Naive B cell (primary cell): ENCODE results near the gene KHSRP. TPM values are rescaled to one million over a fixed set of nuclear protein-coding genes. Genes with fewer than 3 reads are reported as not detected.
A peak's percentile ranks its signal among the peaks of the same experiment; 100 is the strongest.
"Not testable (repeated sequence)": the region's sequence is repeated elsewhere in the genome, so short reads cannot be mapped to it uniquely, and the experiment has no call there.

Experiments
- ATAC-seq, 2 donors: fragments of 150-1000 bp; cut with Tn5 transposase; 2 replicates each; pipeline ENCODE4 v1.10.0; 2021; ENCODE audit warnings: low read depth in 2 of 2, mild to moderate bottlenecking in 2 of 2, moderate library complexity in 2 of 2
- DNase-seq: peaks from one replicate; pipeline ENCODE4 v3.0.0; 2022
- H3K27ac Mint-ChIP-seq, 6 donors: one replicate each; pipeline ENCODE4 v1.8.0; 2020 to 2022; ENCODE audit warnings: mild to moderate bottlenecking in 6 of 6, mixed read lengths in 6 of 6, moderate library complexity in 5 of 6, inconsistent platforms in 2 of 6
- H3K27me3 Mint-ChIP-seq, 3 donors: one replicate each; pipeline ENCODE4 v1.8.0; 2021 to 2022; ENCODE audit warnings: mixed read lengths in 3 of 3, mild to moderate bottlenecking in 1 of 3
- H3K36me3 Mint-ChIP-seq, 2 donors: one replicate each; pipeline ENCODE4 v1.8.0; 2020 to 2022; ENCODE audit warnings: mixed read lengths in 2 of 2, inconsistent platforms in 1 of 2, mild to moderate bottlenecking in 1 of 2
- H3K4me1 Mint-ChIP-seq, 3 donors: one replicate each; pipeline ENCODE4 v1.8.0; 2020 to 2022; ENCODE audit warnings: mixed read lengths in 3 of 3, inconsistent platforms in 1 of 3, mild to moderate bottlenecking in 1 of 3, moderate library complexity in 1 of 3
- H3K4me3 Mint-ChIP-seq, 8 donors: one replicate each; pipeline ENCODE4 v1.8.0; 2020 to 2022; ENCODE audit warnings: mild to moderate bottlenecking in 8 of 8, mixed read lengths in 8 of 8, moderate library complexity in 8 of 8, inconsistent platforms in 2 of 8
- H3K9me3 Mint-ChIP-seq, 7 donors: one replicate each; pipeline ENCODE4 v1.8.0; 2020 to 2022; ENCODE audit warnings: mixed read lengths in 7 of 7, mild to moderate bottlenecking in 5 of 7, inconsistent platforms in 2 of 7, moderate library complexity in 1 of 7
- polyA plus RNA-seq, 6 donors: library from polyadenylated mRNA; unstranded; fragments of 300-500 nt; fragmentation: Illumina TruSeq; gene quantifications; one replicate each; pipeline ENCODE4 v1.2.3, GENCODE V29; 2021; ENCODE audit warnings: low read depth in 6 of 6

Gene KHSRP
- polyA plus RNA-seq, 6 donors from 2014 or later: 12.1 to 26.3 (median 20.6) TPM

DNA sequence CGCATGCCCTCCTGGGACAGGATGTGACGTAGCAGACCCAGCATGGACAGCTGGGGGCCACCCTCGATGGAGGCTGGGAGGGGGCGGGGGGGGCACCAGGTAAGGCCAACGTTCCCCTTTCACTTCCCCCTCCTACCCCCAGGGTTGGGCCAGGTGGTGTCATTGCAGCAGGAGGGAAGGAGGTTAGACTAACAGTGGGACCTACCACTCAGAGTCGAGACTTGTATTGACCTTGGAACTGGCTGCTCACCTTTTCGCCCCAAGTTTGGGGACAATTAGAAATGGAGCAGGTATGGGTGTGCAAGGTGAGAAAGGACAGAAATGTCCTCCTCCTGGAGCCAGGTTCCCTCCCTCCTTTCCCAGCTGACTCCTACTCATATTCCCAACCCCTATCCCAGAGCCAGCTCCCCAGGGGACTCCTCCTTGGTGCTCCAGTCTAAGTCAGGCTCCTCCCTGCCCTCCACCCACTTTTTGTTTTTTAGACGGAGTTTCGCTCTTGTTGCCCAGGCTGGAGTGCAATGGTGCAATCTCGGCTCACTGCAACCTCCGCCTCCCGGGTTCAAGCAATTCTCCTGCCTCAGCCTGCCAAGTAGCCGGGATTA is 17.6 kb upstream of the KHSRP start:
- Mint-ChIP-seq H3K36me3 (peaks cover 7 to 10% of the 10 kb centered on the region in 2 donors), H3K4me3 (no peak overlapping the region), H3K27ac (no peak overlapping the region), H3K4me1 (peaks cover 0 to 3% (median 0%) of the 10 kb centered on the region in 3 donors), H3K27me3 (peaks cover 0 to 9% (median 0%) of the 10 kb centered on the region in 3 donors), H3K9me3 (peaks cover 0 to 5% (median 1%) of the 10 kb centered on the region in 7 donors)
- ATAC-seq (no peak), DNase-seq (no peak)

DNA sequence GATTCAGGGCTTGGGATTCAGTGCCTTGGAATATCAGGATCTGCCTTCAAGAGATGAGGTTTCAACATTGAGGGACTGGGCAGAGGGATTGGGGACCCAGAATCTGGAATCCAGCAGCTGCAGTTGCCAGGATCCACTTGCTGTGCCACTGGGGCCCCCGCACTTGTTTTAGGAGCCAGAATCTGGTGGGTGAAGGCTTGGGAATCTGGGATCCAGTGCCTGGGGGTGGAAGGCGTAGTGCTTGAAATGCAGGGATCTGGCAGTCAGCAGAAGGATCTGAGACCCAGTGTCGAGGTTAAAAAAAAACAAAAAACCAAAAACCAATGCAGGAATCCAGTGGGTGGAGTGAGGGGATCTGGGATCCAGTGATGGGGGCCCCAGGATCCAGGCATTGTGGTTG is 16.3 kb upstream of the KHSRP start:
- H3K27me3 Mint-ChIP-seq: peaks cover 0 to 9% (median 0%) of the 10 kb centered on the region in 3 donors
- H3K36me3 Mint-ChIP-seq: peaks cover 0 to under 1% of the 10 kb centered on the region in 2 donors
- H3K27ac Mint-ChIP-seq: peak overlapping the region in 2 of 6 donors; percentile 24 to 30
- H3K4me1 Mint-ChIP-seq: peaks cover 0 to 3% (median 0%) of the 10 kb centered on the region in 3 donors
- no peak for ATAC-seq
- H3K9me3 Mint-ChIP-seq: peaks cover 0 to 2% (median 0%) of the 10 kb centered on the region in 7 donors
- no peak for DNase-seq
- no peak overlapping the region for H3K4me3 Mint-ChIP-seq

DNA sequence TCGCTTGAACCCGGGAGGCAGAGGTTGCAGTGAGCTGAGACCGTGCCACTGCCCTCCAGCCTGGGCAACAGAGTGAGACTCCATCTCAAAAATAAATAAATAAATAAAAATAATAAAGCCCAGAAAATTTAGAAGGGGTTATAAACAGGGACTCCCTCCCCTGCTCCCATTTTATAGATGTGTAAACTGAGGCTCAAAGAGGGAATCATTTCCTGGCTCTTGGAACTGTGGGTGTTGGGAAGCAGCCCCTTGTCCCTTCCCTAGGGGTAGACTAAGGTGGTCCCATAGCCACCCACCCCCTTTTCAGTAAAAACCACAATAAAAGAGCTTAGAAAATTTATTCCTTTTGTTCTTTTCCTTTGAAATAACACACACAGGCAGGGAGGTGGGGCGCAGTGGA is 15.1 kb upstream of the KHSRP start:
- Mint-ChIP-seq H3K27ac (no peak overlapping the region), H3K4me3 (no peak overlapping the region), H3K4me1 (peaks cover 0 to 3% (median 0%) of the 10 kb centered on the region in 3 donors), H3K9me3 (peaks cover 0 to 1% (median 0%) of the 10 kb centered on the region in 7 donors), H3K27me3 (peaks cover 0 to 9% (median 0%) of the 10 kb centered on the region in 3 donors), H3K36me3 (no peaks in the 10 kb centered on the region)
- DNase-seq: no peak
- no peak for ATAC-seq

DNA sequence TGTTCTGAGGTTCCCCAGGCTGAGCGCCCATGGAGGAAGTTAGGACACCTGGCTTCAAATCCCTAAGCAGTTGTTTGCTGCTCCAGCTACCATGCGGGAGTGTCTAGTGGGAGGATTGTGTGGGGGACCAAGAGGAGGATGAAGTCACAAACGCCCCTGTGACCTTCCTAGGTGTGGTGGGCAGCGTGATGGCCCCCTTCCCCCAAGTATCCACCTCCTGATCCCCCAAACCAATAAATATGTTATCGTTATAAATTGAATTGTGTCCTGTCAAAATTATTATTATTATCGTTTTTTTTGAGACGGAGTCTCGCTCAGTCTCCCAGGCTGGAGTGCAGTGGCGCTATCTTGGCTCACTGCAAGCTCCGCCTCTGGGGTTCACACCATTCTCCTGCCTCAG is 9.1 kb upstream of the KHSRP start, which contains the start of gene SLC25A41:
Gene SLC25A41 (minus strand): TSS at position 101 of the 400 bp plus-strand sequence. CDS start 70 bp downstream, at position 31.
- no peak within 1 kb of the TSS for H3K27ac Mint-ChIP-seq
- peak within 1 kb of the TSS in 1 of 8 donors; percentile 15 for H3K4me3 Mint-ChIP-seq
- DNase-seq (no peak), ATAC-seq (no peak)
- peaks cover 0 to 9% (median 5%) of the 10 kb centered on the region in 3 donors for H3K4me1 Mint-ChIP-seq
- peaks cover 0 to 2% (median 0%) of the 10 kb centered on the region in 7 donors for H3K9me3 Mint-ChIP-seq
- no peaks in the 10 kb centered on the region for H3K36me3 Mint-ChIP-seq
- H3K27me3 Mint-ChIP-seq: peaks cover 0 to 15% (median 8%) of the 10 kb centered on the region in 3 donors

DNA sequence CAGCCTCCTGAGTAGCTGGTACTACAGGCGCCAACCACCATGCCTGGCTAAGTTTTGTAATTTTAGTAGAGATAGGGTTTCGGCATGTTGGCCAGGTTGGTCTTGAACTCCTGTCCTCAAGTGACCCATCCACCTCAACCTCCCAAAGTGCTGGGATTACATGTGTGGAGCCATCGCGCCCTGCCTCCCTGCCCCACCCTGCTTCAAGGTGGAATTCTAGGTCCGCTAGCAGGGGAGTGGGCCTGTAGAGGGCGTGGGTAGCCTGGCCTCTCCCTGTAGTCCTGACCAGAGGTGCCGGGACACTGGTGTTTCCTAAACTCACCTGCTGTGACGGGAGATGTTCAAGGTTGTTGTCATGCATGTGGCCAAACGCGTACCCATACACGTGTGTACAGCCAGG is 8.6 kb upstream of the KHSRP start:
- no peaks in the 10 kb centered on the region for H3K36me3 Mint-ChIP-seq
- no peak overlapping the region for H3K4me3 Mint-ChIP-seq
- H3K9me3 Mint-ChIP-seq: peaks cover 0 to 2% (median 0%) of the 10 kb centered on the region in 7 donors
- no peak for ATAC-seq
- peaks cover 0 to 10% (median 8%) of the 10 kb centered on the region in 3 donors for H3K27me3 Mint-ChIP-seq
- peaks cover 0 to 9% (median 5%) of the 10 kb centered on the region in 3 donors for H3K4me1 Mint-ChIP-seq
- no peak for DNase-seq
- H3K27ac Mint-ChIP-seq: no peak overlapping the region

DNA sequence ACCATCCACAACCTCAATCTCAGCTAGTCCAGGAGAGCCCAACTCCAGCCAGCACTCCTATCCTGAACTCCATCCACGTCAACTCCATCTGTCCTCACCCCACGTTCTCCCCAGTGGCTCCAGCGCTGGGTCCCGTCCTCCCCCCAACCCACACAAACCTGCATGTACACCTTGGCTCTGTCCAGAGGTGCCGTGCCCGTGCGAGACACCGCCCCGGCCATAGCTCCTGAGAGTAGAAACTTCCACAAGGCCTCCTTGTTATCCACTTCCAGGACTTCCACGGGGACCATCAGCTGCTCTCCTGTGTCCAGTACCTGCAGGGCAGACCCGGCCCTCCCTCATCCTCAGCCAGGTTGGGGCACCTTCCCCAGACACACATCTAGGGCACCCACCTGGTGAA is 7.3 kb upstream of the KHSRP start:
- peak overlapping the region in 1 of 8 donors; percentile 2 for H3K4me3 Mint-ChIP-seq
- ATAC-seq: no peak
- peaks cover 0 to 15% (median 8%) of the 10 kb centered on the region in 3 donors for H3K27me3 Mint-ChIP-seq
- H3K36me3 Mint-ChIP-seq: no peaks in the 10 kb centered on the region
- peaks cover 0 to 9% (median 5%) of the 10 kb centered on the region in 3 donors for H3K4me1 Mint-ChIP-seq
- peak overlapping the region in 1 of 6 donors; percentile 73 for H3K27ac Mint-ChIP-seq
- H3K9me3 Mint-ChIP-seq: peaks cover 0 to 2% (median 0%) of the 10 kb centered on the region in 7 donors
- DNase-seq: no peak

DNA sequence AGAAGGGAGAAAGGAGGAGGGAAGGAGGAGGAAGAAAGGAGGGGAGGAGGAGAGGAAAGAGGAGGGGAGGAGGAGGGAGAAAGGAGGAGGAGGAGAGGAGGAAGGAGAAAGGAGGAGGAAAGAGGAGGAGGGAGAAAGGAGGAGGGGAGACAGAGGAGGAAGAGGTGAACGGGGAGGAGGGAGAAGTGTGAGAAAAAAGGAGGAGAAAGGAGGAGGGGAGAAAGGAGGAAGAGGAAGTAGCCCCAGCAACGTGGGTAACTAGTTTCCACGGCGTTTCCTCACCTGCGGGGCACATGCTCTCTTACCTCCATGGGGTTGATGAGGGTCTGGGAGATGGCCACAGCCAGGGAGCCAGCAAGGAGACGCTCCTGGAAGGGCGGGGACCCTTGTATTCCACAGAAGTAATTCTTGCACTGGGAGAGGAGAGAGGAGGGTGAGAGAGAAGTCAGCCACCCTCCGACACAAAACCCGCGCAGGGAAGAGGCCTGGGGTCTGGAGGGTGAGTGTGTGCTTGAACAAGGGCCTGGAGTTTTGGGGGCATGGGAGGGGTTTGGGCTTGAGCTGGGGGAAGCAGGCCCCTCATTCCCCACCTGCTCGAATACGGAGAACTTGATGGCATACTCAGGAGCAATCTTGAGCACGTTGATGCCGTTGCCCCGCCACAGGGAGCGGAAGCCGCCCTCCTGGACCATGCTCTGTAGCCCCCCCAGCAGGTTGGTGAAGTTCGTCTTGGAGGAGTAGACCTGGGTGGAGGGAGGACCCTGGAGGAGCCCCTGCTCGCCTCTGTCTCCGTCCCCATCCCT is 5.0 kb upstream of the KHSRP start:
- no peak for DNase-seq
- H3K27ac Mint-ChIP-seq: no peak overlapping the region
- H3K36me3 Mint-ChIP-seq: no peaks in the 10 kb centered on the region
- H3K4me1 Mint-ChIP-seq: peaks cover 10 to 20% (median 14%) of the 10 kb centered on the region in 3 donors
- H3K9me3 Mint-ChIP-seq: peaks cover 0 to 4% (median 0%) of the 10 kb centered on the region in 7 donors
- H3K4me3 Mint-ChIP-seq: no peak overlapping the region
- ATAC-seq: no peak
- H3K27me3 Mint-ChIP-seq: peaks cover 0 to 15% (median 8%) of the 10 kb centered on the region in 3 donors

DNA sequence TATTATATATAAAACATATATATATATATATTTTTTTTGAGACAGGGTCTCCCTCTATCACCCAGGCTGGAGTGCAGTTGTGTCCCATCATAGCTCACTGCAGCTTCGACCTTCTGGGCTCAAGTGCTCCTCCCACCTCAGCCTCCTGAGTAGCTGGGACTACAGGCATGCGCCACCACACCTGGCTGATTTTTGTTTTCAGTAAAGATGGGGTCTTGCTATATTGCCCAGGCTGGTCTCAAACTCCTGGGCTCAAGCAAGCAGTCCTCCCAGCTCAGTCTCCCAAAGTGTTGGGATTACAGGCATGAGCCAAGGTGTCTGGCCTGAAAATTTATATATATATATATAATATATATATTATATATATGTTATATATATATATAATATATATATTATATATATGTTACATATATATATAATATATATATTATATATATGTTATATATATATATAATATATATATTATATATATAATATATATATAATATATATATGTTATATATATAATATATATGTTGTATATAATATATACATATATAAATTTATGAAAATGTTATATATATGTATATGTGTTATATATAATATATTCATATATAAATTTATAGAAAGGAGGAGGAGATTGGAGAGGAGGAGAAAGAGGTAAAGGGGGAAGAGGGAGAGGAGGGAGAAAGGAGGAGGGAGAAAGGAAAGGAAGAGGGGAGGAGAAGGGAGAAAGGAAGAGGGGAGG is 4.2 kb upstream of the KHSRP start:
- not testable (repeated sequence) for H3K27ac Mint-ChIP-seq, H3K9me3 Mint-ChIP-seq, H3K36me3 Mint-ChIP-seq, ATAC-seq, H3K4me3 Mint-ChIP-seq, DNase-seq
- Mint-ChIP-seq H3K4me1 (peaks cover 10 to 21% (median 14%) of the 10 kb centered on the region in 3 donors), H3K27me3 (peaks cover 0 to 15% (median 8%) of the 10 kb centered on the region in 3 donors)

DNA sequence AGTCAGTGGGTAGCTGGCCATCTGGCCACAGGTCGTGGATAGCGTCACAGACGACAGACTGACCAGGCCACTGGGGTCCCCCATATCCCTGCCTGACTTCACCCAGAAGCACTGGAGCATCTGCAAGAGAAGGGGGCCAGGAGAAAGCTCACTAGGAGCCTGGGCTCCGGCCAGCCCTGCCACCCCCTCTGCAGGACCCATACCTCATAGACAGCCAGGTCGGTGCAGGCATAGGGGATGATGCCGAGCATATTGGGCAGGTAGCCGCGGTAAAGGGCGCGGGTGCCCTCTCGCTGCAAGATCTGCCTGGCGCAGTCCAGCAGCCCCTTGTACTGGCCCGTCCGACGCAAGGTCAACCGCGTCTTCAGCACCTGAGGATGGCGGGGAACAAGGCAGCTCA is 2.5 kb upstream of the KHSRP start:
- H3K9me3 Mint-ChIP-seq: peaks cover 0 to 4% (median 0%) of the 10 kb centered on the region in 7 donors
- H3K27me3 Mint-ChIP-seq: peaks cover 0 to 15% (median 8%) of the 10 kb centered on the region in 3 donors
- H3K4me1 Mint-ChIP-seq: peaks cover 27 to 38% (median 31%) of the 10 kb centered on the region in 3 donors
- H3K36me3 Mint-ChIP-seq: no peaks in the 10 kb centered on the region
- no peak overlapping the region for H3K27ac Mint-ChIP-seq
- ATAC-seq: no peak
- no peak for DNase-seq
- H3K4me3 Mint-ChIP-seq: no peak overlapping the region

DNA sequence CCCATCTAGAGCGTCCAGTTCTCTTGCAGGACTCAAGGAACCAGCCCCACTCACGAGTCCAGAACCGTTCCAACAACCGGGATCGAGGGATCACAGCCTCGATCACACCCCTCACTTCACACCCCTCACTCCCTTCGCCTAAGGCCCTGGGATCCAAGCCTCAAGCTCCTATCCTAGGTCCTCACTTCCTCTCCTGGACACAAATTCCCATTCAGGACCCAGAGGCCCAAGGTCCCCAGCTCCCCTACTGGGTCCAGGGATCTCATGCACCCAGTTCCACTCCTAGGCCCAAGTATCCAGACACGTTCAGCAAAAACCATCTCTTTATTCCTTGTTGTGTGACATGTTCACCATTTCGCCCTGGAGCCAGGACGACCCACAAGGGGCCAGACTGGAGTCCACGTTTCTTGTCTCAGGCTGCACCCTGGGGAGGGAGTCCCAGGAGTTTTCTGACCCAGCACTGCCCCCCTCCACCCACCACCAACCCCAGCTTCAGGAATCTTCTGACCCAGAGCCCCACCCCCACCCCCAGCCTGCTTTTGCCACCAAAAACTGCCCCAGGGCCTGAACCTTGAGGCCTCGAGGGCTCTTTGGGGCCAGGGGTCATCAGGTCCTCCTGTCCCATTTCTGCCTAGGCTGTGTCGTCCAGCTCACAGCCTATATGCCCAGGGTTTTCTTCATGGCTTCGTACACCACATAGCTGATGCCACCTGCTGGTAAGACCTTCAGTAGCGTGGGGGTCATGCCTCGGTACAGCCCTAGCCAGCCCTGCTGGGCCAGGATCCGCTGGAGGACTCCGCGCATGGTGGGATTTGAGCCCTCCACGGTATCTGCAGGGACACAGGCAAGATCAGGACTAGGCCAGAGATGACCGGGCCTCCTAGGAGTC is 1.4 kb upstream of the KHSRP start:
- peaks cover 35 to 39% (median 37%) of the 10 kb centered on the region in 3 donors for H3K4me1 Mint-ChIP-seq
- peak overlapping the region in 7 of 8 donors; percentile 56 to 94 (median 86) for H3K4me3 Mint-ChIP-seq
- no peak for DNase-seq
- H3K36me3 Mint-ChIP-seq: no peaks in the 10 kb centered on the region
- peak overlapping the region; percentile 76 to 99 (median 89) for H3K27ac Mint-ChIP-seq
- ATAC-seq: no peak
- peaks cover 0 to 4% (median 0%) of the 10 kb centered on the region in 7 donors for H3K9me3 Mint-ChIP-seq
- H3K27me3 Mint-ChIP-seq: peaks cover 0 to 6% (median 0%) of the 10 kb centered on the region in 3 donors

DNA sequence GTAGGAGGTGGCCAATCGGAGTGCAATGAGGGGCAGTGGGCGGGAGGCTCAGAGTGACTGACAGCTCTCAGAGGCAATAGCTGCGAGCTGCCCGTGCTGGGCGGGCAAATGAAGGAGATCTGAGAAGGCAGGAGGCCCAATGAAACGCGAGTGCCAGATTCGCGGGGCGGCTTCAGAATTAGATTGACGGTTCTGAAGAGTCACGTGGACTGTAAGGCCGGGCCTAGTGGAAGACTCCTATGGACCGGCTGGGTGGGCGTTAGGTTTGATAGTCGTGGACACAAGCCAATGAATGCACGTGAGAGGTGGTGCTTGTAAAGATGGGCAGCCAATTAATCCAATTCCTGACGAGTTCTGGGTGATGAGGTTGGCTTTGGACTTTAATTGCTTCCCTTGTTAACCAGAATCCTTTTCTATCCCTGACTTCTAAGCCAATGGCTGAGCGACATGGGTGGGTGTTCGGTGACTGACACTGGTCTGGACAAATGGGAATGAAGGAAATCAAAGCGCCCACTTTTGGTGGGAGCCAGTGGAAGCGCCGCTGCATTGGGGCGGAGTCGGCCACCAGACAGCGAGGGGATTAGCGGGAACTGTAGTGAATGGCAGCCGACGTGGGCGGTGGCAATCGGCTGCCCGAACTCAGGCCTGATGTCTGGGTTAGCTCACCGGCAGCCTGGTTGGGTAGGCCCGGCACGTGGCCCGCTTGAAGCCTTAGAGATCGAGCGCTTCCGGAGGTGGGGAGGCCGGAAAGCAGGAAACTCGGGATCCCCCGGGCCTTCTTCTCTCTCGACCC is 524 bp upstream of the KHSRP start:
- H3K4me1 Mint-ChIP-seq: peaks cover 35 to 39% (median 37%) of the 10 kb centered on the region in 3 donors
- H3K36me3 Mint-ChIP-seq: no peaks in the 10 kb centered on the region
- peak overlapping the region; percentile 56 to 94 (median 86) for H3K4me3 Mint-ChIP-seq
- peak; percentile 82 to 85 for ATAC-seq
- peaks cover 0 to 6% (median 0%) of the 10 kb centered on the region in 3 donors for H3K27me3 Mint-ChIP-seq
- H3K9me3 Mint-ChIP-seq: peaks cover 0 to 4% (median 0%) of the 10 kb centered on the region in 7 donors
- peak overlapping the region; percentile 76 to 99 (median 89) for H3K27ac Mint-ChIP-seq
- DNase-seq: peak; percentile 99
